GM12878 (cell line): ENCODE results near the gene WFDC9.

Experiments
- CTCF ChIP-seq, 3 experiments: IDR thresholded peaks in 2 of 3; conservative IDR thresholded peaks in 1 of 3; 2 replicates each; pipeline ENCODE4 v1.5.1; 2011; ENCODE audit warnings: low read depth in 3 of 3, low read length in 3 of 3, mild to moderate bottlenecking in 3 of 3, control low read depth in 2 of 3, moderate library complexity in 2 of 3, inconsistent platforms in 1 of 3, mixed read lengths in 1 of 3; ENCODE audit not compliant: control insufficient read depth in 2 of 3, insufficient read depth in 1 of 3; ENCODE audit errors: extremely low read depth in 1 of 3
- ETV6 ChIP-seq, 2 experiments: fragments of 450-650 bp in 1 of 2; IDR thresholded peaks in 1 of 2; conservative IDR thresholded peaks in 1 of 2; 2 replicates each; pipeline ENCODE4 v1.6.1; 2014; ENCODE audit warnings: antibody characterized with exemption in 1 of 2, borderline replicate concordance in 1 of 2, low read depth in 1 of 2, mild to moderate bottlenecking in 1 of 2, moderate library complexity in 1 of 2
- POLR2A ChIP-seq: IDR thresholded peaks from 2 replicates; pipeline ENCODE4 v1.6.1; 2011; ENCODE audit warnings: low read depth, mild to moderate bottlenecking, low read length

- TF ChIP-seq POLR2A (no peak), CTCF (IDR thresholded peaks at IDR 0.05 in 2 of 3, conservative IDR thresholded peaks at IDR 0.05 in 1 of 3; ENCODE audit: control insufficient read depth in 2 of 3, extremely low read depth in 1 of 3, insufficient read depth in 1 of 3, low read depth in 3 of 3, low read length in 3 of 3) (no peak), ETV6 (conservative IDR thresholded peaks at IDR 0.05 in 1 of 2, IDR thresholded peaks at IDR 0.05 in 1 of 2; ENCODE audit: borderline replicate concordance in 1 of 2, low read depth in 1 of 2) (no peak)
These were observed 41.4 kb downstream of the WFDC9 start for GRCh38 chr20:45589725-45590124.
